Measurements from ENCODE around the gene SETD6.

GRCh38 chr16:58506241-58507194 lies 8.8 kb upstream of the SETD6 start:
- no peak for TF ChIP-seq TOE1 (CRISPR knock-in tag; IDR thresholded peaks at IDR 0.05)
- TF ChIP-seq, protein P1, sequence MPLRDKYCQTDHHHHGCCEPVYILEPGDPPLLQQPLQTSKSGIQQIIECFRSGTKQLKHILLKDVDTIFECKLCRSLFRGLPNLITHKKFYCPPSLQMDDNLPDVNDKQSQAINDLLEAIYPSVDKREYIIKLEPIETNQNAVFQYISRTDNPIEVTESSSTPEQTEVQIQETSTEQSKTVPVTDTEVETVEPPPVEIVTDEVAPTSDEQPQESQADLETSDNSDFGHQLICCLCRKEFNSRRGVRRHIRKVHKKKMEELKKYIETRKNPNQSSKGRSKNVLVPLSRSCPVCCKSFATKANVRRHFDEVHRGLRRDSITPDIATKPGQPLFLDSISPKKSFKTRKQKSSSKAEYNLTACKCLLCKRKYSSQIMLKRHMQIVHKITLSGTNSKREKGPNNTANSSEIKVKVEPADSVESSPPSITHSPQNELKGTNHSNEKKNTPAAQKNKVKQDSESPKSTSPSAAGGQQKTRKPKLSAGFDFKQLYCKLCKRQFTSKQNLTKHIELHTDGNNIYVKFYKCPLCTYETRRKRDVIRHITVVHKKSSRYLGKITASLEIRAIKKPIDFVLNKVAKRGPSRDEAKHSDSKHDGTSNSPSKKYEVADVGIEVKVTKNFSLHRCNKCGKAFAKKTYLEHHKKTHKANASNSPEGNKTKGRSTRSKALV (CRISPR knock-in tag; IDR thresholded peaks at IDR 0.05), result no peak

Data from HepG2 (cell line).